ENCODE measurements around the gene RIOX2.
"Not testable (repeated sequence)": the region's sequence is repeated elsewhere in the genome, so short reads cannot be mapped to it uniquely, and the experiment has no call there.

Gene RIOX2

DNA sequence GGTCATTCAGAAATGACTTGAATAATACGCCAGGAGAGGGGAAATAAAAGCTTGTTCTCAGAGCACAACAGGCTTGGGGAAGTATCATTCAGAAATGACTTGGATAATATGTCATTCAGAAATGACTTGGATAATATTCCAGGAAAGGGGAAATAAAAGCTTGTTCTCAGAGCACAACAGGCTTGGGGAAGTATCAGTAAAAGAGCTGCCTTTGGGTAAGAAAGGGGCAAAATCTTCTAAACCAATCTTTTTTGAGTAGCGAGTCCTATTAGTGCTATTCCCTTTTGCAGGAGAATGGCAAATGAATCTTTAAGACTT, 42.0 kb upstream of the RIOX2 start:
- DNase-seq (ENCODE audit: low read depth in 1 of 2, low spot score in 1 of 2), result no peak
- no peak overlapping the region for H3K4me3 ChIP-seq (replicated peaks; ENCODE audit: insufficient read depth, low read length)
- no peaks in the 10 kb centered on the region for H3K27me3 ChIP-seq (ENCODE audit: insufficient read depth, poor library complexity, severe bottlenecking)
- TF ChIP-seq CTCF (IDR thresholded peaks at IDR 0.05; ENCODE audit: insufficient read depth, low read length) (no peak), SPI1 (IDR thresholded peaks at IDR 0.05; ENCODE audit: borderline replicate concordance, low read depth) (no peak), GABPA (IDR thresholded peaks at IDR 0.05; ENCODE audit: low read depth) (no peak), POLR2AphosphoS5 (IDR thresholded peaks at IDR 0.05; ENCODE audit: low read depth) (no peak)
- TF ChIP-seq, protein P1, sequence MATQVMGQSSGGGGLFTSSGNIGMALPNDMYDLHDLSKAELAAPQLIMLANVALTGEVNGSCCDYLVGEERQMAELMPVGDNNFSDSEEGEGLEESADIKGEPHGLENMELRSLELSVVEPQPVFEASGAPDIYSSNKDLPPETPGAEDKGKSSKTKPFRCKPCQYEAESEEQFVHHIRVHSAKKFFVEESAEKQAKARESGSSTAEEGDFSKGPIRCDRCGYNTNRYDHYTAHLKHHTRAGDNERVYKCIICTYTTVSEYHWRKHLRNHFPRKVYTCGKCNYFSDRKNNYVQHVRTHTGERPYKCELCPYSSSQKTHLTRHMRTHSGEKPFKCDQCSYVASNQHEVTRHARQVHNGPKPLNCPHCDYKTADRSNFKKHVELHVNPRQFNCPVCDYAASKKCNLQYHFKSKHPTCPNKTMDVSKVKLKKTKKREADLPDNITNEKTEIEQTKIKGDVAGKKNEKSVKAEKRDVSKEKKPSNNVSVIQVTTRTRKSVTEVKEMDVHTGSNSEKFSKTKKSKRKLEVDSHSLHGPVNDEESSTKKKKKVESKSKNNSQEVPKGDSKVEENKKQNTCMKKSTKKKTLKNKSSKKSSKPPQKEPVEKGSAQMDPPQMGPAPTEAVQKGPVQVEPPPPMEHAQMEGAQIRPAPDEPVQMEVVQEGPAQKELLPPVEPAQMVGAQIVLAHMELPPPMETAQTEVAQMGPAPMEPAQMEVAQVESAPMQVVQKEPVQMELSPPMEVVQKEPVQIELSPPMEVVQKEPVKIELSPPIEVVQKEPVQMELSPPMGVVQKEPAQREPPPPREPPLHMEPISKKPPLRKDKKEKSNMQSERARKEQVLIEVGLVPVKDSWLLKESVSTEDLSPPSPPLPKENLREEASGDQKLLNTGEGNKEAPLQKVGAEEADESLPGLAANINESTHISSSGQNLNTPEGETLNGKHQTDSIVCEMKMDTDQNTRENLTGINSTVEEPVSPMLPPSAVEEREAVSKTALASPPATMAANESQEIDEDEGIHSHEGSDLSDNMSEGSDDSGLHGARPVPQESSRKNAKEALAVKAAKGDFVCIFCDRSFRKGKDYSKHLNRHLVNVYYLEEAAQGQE (IDR thresholded peaks at IDR 0.05; ENCODE audit: insufficient replicate concordance, low read depth), result no peak
- H3K27ac ChIP-seq (replicated peaks), result no peak overlapping the region

DNA sequence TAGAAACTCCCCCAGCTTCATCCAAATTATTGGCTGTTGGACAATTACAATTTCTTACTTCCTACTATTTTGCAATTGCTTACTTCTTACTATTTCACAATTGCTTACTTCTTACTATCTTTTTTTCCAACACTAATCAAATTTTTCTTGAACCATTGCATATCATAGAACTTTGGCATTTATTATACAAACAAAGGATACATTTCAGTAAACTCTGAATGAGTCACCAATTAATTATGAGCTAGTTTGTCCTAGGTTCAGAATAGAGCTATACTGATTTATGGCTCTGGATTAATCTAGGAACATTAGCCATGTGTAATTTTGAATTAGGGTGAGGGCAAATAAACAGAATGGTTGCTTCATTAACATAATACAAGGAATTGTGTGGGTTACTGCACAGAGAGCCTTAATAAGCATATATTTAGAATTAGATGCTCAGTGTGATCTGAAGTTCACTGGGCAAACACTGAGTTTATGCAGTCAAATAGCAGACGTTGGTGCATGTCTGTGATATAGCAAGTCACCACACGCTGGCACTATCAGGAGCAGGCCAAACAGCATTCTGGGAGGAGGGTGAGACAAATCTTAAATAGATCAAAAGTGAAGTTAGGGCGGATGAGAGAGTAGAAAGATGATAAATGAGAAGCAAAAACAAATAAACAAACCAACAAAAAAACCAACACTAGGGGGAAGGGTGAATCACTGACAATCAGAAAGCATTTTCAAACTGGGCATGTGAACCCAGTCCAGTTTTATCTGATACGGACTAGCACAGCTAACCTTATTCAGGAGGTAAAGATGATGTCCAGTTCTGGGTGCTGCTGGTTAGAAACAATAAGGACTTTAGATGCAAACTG, 41.4 kb upstream of the RIOX2 start:
- Histone ChIP-seq H3K4me3 (replicated peaks; ENCODE audit: insufficient read depth, low read length) (no peak overlapping the region), H3K27ac (replicated peaks) (no peak overlapping the region), H3K27me3 (ENCODE audit: insufficient read depth, poor library complexity, severe bottlenecking) (no peaks in the 10 kb centered on the region)
- TF ChIP-seq, protein P1 (IDR thresholded peaks at IDR 0.05; ENCODE audit: insufficient replicate concordance, low read depth), result no peak
- TF ChIP-seq GABPA (IDR thresholded peaks at IDR 0.05; ENCODE audit: low read depth) (no peak), POLR2AphosphoS5 (IDR thresholded peaks at IDR 0.05; ENCODE audit: low read depth) (no peak), CTCF (IDR thresholded peaks at IDR 0.05; ENCODE audit: insufficient read depth, low read length) (no peak), SPI1 (IDR thresholded peaks at IDR 0.05; ENCODE audit: borderline replicate concordance, low read depth) (no peak)
- DNase-seq (ENCODE audit: low read depth in 1 of 2, low spot score in 1 of 2), result no peak

GRCh38 chr3:98012979-98013378, 40.7 kb upstream of the RIOX2 start:
- no peaks in the 10 kb centered on the region for H3K27me3 ChIP-seq (ENCODE audit: insufficient read depth, poor library complexity, severe bottlenecking)
- H3K4me3 ChIP-seq (replicated peaks; ENCODE audit: insufficient read depth, low read length), result no peak overlapping the region
- TF ChIP-seq, protein P1 (IDR thresholded peaks at IDR 0.05; ENCODE audit: insufficient replicate concordance, low read depth), result no peak
- no peak for TF ChIP-seq GABPA (IDR thresholded peaks at IDR 0.05; ENCODE audit: low read depth)
- TF ChIP-seq CTCF (IDR thresholded peaks at IDR 0.05; ENCODE audit: insufficient read depth, low read length), result no peak
- TF ChIP-seq SPI1 (IDR thresholded peaks at IDR 0.05; ENCODE audit: borderline replicate concordance, low read depth), result no peak
- no peak for TF ChIP-seq POLR2AphosphoS5 (IDR thresholded peaks at IDR 0.05; ENCODE audit: low read depth)
- H3K27ac ChIP-seq (replicated peaks), result no peak overlapping the region
- DNase-seq (ENCODE audit: low read depth in 1 of 2, low spot score in 1 of 2), result peak in 1 of 2 experiments; percentile 5

- H3K4me3 ChIP-seq (replicated peaks; ENCODE audit: insufficient read depth, low read length); DNase-seq (ENCODE audit: low read depth in 1 of 2, low spot score in 1 of 2); H3K27me3 ChIP-seq (ENCODE audit: insufficient read depth, poor library complexity, severe bottlenecking); H3K27ac ChIP-seq (replicated peaks): not testable (repeated sequence)
Observed at GRCh38 chr3:98010883-98011449, 38.7 kb upstream of the RIOX2 start.
